Measurements from ENCODE around the gene PUS10.

PUS10 gene

DNA sequence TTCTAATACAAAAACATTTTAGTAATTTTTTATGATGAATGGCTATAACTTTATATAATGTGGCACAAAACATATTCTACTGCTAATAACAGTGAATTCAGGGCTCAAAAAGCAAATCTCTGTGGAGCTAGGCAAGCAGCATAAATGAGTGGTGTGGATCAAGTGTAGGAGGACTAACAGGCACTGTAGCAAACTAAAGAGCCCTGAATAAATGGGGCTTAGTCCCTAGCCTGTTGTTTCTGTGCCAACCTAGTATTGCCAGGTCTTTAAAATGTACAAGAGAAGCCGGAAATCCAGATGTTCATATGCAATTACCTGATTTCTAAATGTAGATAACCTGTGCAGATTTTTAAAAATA, 118.2 kb downstream of the PUS10 start:
- no peaks in the 10 kb centered on the region for H3K27me3 ChIP-seq (ENCODE audit: insufficient read depth, insufficient read length)
- H3K9me3 ChIP-seq (ENCODE audit: insufficient read depth, low read length), result no peaks in the 10 kb centered on the region
- no peak overlapping the region for H3K9ac ChIP-seq (ENCODE audit: insufficient read length, low read depth)
- TF ChIP-seq SUZ12 (IDR thresholded peaks at IDR 0.05; ENCODE audit: extremely low read depth, insufficient read depth, insufficient read length), result no peak
- TF ChIP-seq YY1 (IDR thresholded peaks at IDR 0.05; ENCODE audit: insufficient read depth, insufficient read length), result no peak
- TF ChIP-seq ZNF274 (IDR thresholded peaks at IDR 0.05; ENCODE audit: low read depth, low read length), result no peak
- H3K4me1 ChIP-seq (ENCODE audit: insufficient read depth, insufficient read length), result no peaks in the 10 kb centered on the region
- H3K36me3 ChIP-seq (ENCODE audit: insufficient read depth, insufficient read length, low read length), result peaks cover 20% of the 10 kb centered on the region
- H3K4me3 ChIP-seq (ENCODE audit: insufficient read length, low read depth), result no peak overlapping the region
- no peak for DNase-seq (ENCODE audit: low read depth, low spot score)

DNA sequence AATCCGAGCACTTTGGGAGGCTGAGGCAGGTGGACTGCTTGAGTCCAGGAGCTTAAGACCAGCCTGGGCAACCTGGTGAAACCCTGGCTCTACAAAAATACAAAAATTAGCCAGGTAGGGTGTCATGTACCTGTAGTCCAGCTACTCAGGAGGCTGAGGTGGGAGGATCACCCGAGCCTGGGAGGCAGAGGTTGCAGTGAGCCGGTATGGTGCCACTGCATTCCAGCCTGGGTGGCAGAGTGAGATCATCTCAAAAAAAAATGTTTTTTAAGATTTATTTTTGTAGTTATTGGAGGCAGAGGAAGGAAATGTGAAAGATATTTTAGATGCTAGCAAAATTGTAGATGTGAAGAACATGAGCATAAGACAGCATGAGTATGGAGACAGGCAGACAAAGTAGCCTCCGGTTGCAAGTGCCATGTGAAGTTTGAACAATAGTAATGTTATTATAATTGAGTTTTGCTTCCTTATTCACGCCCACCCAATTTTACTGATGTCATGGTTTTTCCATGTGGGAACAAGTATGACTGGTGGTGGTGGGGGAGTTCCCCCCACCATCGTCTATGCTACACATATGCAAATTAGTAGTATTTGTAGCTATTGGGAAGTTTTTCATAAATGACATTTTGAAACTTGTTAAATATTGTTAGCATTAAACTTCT, 118.7 kb downstream of the PUS10 start:
- Histone ChIP-seq H3K36me3 (ENCODE audit: insufficient read depth, insufficient read length, low read length) (peaks cover 20% of the 10 kb centered on the region), H3K9ac (ENCODE audit: insufficient read length, low read depth) (no peak overlapping the region), H3K9me3 (ENCODE audit: insufficient read depth, low read length) (no peaks in the 10 kb centered on the region), H3K4me1 (ENCODE audit: insufficient read depth, insufficient read length) (no peaks in the 10 kb centered on the region), H3K27me3 (ENCODE audit: insufficient read depth, insufficient read length) (no peaks in the 10 kb centered on the region), H3K4me3 (ENCODE audit: insufficient read length, low read depth) (no peak overlapping the region)
- TF ChIP-seq ZNF274 (IDR thresholded peaks at IDR 0.05; ENCODE audit: low read depth, low read length), result no peak
- TF ChIP-seq YY1 (IDR thresholded peaks at IDR 0.05; ENCODE audit: insufficient read depth, insufficient read length), result no peak
- TF ChIP-seq SUZ12 (IDR thresholded peaks at IDR 0.05; ENCODE audit: extremely low read depth, insufficient read depth, insufficient read length), result no peak
- no peak for DNase-seq (ENCODE audit: low read depth, low spot score)

DNA sequence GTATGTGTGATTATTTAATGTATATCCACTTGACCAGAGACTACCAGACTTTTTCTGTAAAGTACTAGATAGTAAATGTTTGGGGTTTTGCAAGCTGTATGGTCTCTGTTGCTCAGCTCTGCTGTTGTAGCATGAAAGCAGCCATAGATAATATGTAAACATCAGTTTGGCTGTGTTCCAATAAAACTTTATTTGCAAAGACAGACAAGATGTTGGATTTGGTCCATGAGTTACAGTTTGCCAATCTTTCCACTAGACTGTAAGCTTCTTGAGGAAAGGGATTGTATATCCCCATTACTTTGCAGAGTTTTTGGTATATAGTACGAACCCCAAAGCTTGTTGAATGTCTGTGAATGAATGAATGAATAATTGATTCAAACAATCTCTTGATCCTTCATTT, 119.5 kb downstream of the PUS10 start:
- TF ChIP-seq YY1 (IDR thresholded peaks at IDR 0.05; ENCODE audit: insufficient read depth, insufficient read length) (no peak), SUZ12 (IDR thresholded peaks at IDR 0.05; ENCODE audit: extremely low read depth, insufficient read depth, insufficient read length) (no peak), ZNF274 (IDR thresholded peaks at IDR 0.05; ENCODE audit: low read depth, low read length) (no peak)
- H3K36me3 ChIP-seq (ENCODE audit: insufficient read depth, insufficient read length, low read length), result peaks cover 22% of the 10 kb centered on the region
- H3K4me3 ChIP-seq (ENCODE audit: insufficient read length, low read depth), result no peak overlapping the region
- no peak overlapping the region for H3K9ac ChIP-seq (ENCODE audit: insufficient read length, low read depth)
- no peaks in the 10 kb centered on the region for H3K27me3 ChIP-seq (ENCODE audit: insufficient read depth, insufficient read length)
- H3K9me3 ChIP-seq (ENCODE audit: insufficient read depth, low read length), result no peaks in the 10 kb centered on the region
- no peak for DNase-seq (ENCODE audit: low read depth, low spot score)
- H3K4me1 ChIP-seq (ENCODE audit: insufficient read depth, insufficient read length), result no peaks in the 10 kb centered on the region

All from NT2/D1 (cell line).